Suprapubic skin (tissue), 4 donors: ENCODE data around the gene CCDC85C.

ENCODE experiments used
- EP300 ChIP-seq: sonication (generic); formaldehyde crosslinking; IDR thresholded peaks from one replicate; pipeline ENCODE4 v1.6.1; 2017; ENCODE audit warnings: antibody characterized with exemption
- POLR2A ChIP-seq, 2 donors: fragments of 450-650 bp; IDR thresholded peaks; one replicate each; pipeline ENCODE4 v1.6.1; 2017; ENCODE audit warnings: antibody characterized with exemption in 2 of 2, mild to moderate bottlenecking in 2 of 2, moderate library complexity in 2 of 2
- POLR2AphosphoS5 ChIP-seq, 3 donors: sonication (generic); formaldehyde crosslinking; IDR thresholded peaks; one replicate each; pipeline ENCODE4 v1.6.1; 2017; ENCODE audit warnings: antibody characterized with exemption in 3 of 3
- TF ChIP-seq, protein P1 (sequence below), 2 donors: fragments of 200-600 bp in 1 of 2; fragments of 450-650 bp in 1 of 2; sonication (generic) in 1 of 2; IDR thresholded peaks; one replicate each; pipeline ENCODE4 v1.5.1; 2016 to 2019; ENCODE audit warnings: antibody characterized with exemption in 2 of 2, mild to moderate bottlenecking in 1 of 2, moderate library complexity in 1 of 2

DNA sequence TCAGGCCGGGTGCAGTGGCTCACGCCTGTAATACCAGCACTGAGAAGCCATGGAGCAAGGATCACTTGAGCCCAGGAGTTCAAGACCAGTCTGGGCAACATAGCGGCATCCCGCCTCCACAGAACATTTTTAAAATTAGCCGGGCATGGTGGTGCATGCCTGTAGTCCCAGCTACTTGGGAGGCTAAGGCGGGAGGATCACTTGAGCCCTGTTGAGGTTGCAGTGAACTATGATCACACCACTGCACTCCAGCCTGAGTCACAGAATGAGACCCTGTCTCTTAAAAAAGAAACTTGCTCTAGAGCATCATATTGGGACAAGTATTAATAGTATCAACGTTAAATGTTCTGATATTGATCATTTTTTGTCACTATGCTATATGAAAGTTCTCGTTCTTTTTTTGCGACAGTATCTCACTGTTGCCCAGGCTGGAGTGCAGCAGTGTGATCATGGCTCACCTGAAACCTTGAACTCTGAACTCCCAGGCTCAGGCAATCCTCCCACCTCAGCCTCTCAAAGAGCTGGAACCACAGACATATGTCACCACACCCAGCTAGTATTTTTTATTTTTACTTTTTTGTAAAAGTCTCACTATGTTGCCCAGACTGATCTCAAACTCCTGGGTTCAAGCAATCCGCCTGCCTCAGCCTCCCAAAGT lies 47.7 kb downstream of the CCDC85C start:
- TF ChIP-seq, protein P1, sequence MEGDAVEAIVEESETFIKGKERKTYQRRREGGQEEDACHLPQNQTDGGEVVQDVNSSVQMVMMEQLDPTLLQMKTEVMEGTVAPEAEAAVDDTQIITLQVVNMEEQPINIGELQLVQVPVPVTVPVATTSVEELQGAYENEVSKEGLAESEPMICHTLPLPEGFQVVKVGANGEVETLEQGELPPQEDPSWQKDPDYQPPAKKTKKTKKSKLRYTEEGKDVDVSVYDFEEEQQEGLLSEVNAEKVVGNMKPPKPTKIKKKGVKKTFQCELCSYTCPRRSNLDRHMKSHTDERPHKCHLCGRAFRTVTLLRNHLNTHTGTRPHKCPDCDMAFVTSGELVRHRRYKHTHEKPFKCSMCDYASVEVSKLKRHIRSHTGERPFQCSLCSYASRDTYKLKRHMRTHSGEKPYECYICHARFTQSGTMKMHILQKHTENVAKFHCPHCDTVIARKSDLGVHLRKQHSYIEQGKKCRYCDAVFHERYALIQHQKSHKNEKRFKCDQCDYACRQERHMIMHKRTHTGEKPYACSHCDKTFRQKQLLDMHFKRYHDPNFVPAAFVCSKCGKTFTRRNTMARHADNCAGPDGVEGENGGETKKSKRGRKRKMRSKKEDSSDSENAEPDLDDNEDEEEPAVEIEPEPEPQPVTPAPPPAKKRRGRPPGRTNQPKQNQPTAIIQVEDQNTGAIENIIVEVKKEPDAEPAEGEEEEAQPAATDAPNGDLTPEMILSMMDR (IDR thresholded peaks at IDR 0.05), result no peak
- TF ChIP-seq POLR2AphosphoS5 (IDR thresholded peaks at IDR 0.05), result no peak
- TF ChIP-seq POLR2A (IDR thresholded peaks at IDR 0.05), result no peak
- TF ChIP-seq EP300, result no peak
